A549 (cell line): ENCODE measurements around the gene STXBP4. TPM values are rescaled to one million over a fixed set of nuclear protein-coding genes. Genes with fewer than 3 reads are reported as not detected.

ENCODE experiments used
- ATAC-seq, 2 experiments: fragments of 200-7000 bp in 1 of 2; fragments of >200 bp in 1 of 2; cut with Nextera tagmentation in 1 of 2; cut with Tn5 transposase in 1 of 2; 3 replicates each; pipeline versions ENCODE4 v1.8.0 to v1.9.1; 2018 to 2020; ENCODE audit warnings: mild to moderate bottlenecking in 1 of 2, moderate library complexity in 1 of 2
- CTCF ChIA-PET: fragments of 300-600 bp; sonication (Branson Sonifier 250); formaldehyde crosslinking; extraction: SDS; loops from one replicate; lab custom pipeline; 2021; ENCODE audit warnings: antibody characterized with exemption, inconsistent platforms; lab: Yijun Ruan, JAX
- POLR2A ChIA-PET: fragments of 350-600 bp; formaldehyde crosslinking; extraction: SDS; loops from one replicate; lab custom pipeline; 2021; ENCODE audit warnings: antibody characterized with exemption, inconsistent platforms; lab: Yijun Ruan, JAX
- DNase-seq, 2 experiments: peaks; one replicate each; pipeline versions ENCODE4 v3.0.0 to v3.0.0-alpha.2; 2011 to 2016; ENCODE audit warnings: low read depth in 1 of 2, low spot score in 1 of 2
- FAIRE-seq: peaks from 2 replicates; lab custom pipeline; 2011; peaks lifted over from hg19 to GRCh38; lab: Jason Lieb, UNC
- H3K27ac ChIP-seq, 2 experiments: fragments of >200 bp; sonication (Bioruptor Twin); formaldehyde crosslinking; 3 replicates each; pipeline ENCODE4 v1.5.1; 2016 to 2017
- H3K4me1 ChIP-seq: fragments of >200 bp; sonication (Bioruptor Twin); formaldehyde crosslinking; 3 replicates; pipeline ENCODE4 v1.6.1; 2016
- H3K4me2 ChIP-seq: fragments of >200 bp; sonication (Bioruptor Twin); formaldehyde crosslinking; 3 replicates; pipeline ENCODE4 v1.6.1; 2016
- H3K4me3 ChIP-seq: fragments of >200 bp; sonication (Bioruptor Twin); formaldehyde crosslinking; 3 replicates; pipeline ENCODE4 v1.5.1; 2016
- H3K9me3 ChIP-seq: fragments of >200 bp; sonication (Bioruptor Twin); formaldehyde crosslinking; 3 replicates; pipeline ENCODE4 v1.6.1; 2016
- ATOH8 ChIP-seq: fragments of 250-450 bp; sonication (Bioruptor Pico); IDR thresholded peaks from 2 replicates; pipeline ENCODE4 v1.5.0; 2020; ENCODE audit warnings: low read depth, mild to moderate bottlenecking, moderate library complexity
- BCL3 ChIP-seq: fragments of >200 bp; sonication (Bioruptor Twin); formaldehyde crosslinking; IDR thresholded peaks from 3 replicates; pipeline ENCODE4 v1.6.1; 2016
- CHD4 ChIP-seq: fragments of 200-600 bp; sonication (generic); IDR thresholded peaks from 2 replicates; pipeline ENCODE4 v1.6.1; 2016; ENCODE audit warnings: antibody characterized with exemption, mild to moderate bottlenecking, borderline replicate concordance
- E2F6 ChIP-seq: IDR thresholded peaks from 2 replicates; pipeline ENCODE4 v1.6.1; 2012; ENCODE audit warnings: low read depth, borderline replicate concordance
- ESRRA ChIP-seq: fragments of 150-350 bp; IDR thresholded peaks from 2 replicates; pipeline ENCODE4 v1.6.1; 2014; ENCODE audit warnings: mild to moderate bottlenecking, low read length, borderline replicate concordance
- FOSB ChIP-seq: fragments of 250-450 bp; sonication (Bioruptor Pico); IDR thresholded peaks from 2 replicates; pipeline ENCODE4 v1.5.0; 2020; ENCODE audit warnings: mild to moderate bottlenecking, moderate library complexity
- GATA3 ChIP-seq: IDR thresholded peaks from 2 replicates; pipeline ENCODE4 v1.6.1; 2012; ENCODE audit warnings: borderline replicate concordance
- HDAC2 ChIP-seq: fragments of 200-600 bp; sonication (generic); IDR thresholded peaks from 2 replicates; pipeline ENCODE4 v1.6.1; 2016
- HMGXB4 ChIP-seq: fragments of 250-450 bp; sonication (Bioruptor Pico); IDR thresholded peaks from 2 replicates; pipeline ENCODE4 v1.5.0; 2021; ENCODE audit warnings: mild to moderate bottlenecking, moderate library complexity, borderline replicate concordance
- HOXA7 ChIP-seq: fragments of 250-450 bp; sonication (Bioruptor Pico); IDR thresholded peaks from 2 replicates; pipeline ENCODE4 v1.5.0; 2020; ENCODE audit warnings: mild to moderate bottlenecking, moderate library complexity
- HOXB5 ChIP-seq: fragments of 250-450 bp; sonication (Bioruptor Pico); IDR thresholded peaks from 2 replicates; pipeline ENCODE4 v1.5.0; 2020; ENCODE audit warnings: mild to moderate bottlenecking, moderate library complexity
- JUN ChIP-seq, 2 experiments: fragments of >200 bp; sonication (Bioruptor Twin); formaldehyde crosslinking; IDR thresholded peaks; 2 replicates in 1 of 2; 3 replicates in 1 of 2; pipeline ENCODE4 v1.6.1; 2016 to 2017
- KDM1A ChIP-seq: fragments of 200-600 bp; sonication (generic); IDR thresholded peaks from 2 replicates; pipeline ENCODE4 v1.6.1; 2016; ENCODE audit warnings: low read depth, mild to moderate bottlenecking
- MAX ChIP-seq: IDR thresholded peaks from 2 replicates; pipeline ENCODE4 v1.6.1; 2012
- NFE2L2 ChIP-seq: fragments of 150-350 bp; conservative IDR thresholded peaks from 2 replicates; pipeline ENCODE4 v1.6.1; 2014; ENCODE audit warnings: low read length
- NR3C1 ChIP-seq: fragments of >200 bp; sonication (Bioruptor Twin); formaldehyde crosslinking; IDR thresholded peaks from 3 replicates; pipeline ENCODE4 v1.6.1; 2017
- PHF8 ChIP-seq: fragments of 200-600 bp; sonication (generic); IDR thresholded peaks from 2 replicates; pipeline ENCODE4 v1.6.1; 2016; ENCODE audit warnings: low read depth, mild to moderate bottlenecking, antibody characterized with exemption, moderate library complexity, borderline replicate concordance
- RARB ChIP-seq: fragments of 250-450 bp; sonication (Bioruptor Pico); IDR thresholded peaks from 2 replicates; pipeline ENCODE4 v1.8.0; 2021; ENCODE audit warnings: mild to moderate bottlenecking, moderate library complexity
- RNF2 ChIP-seq: fragments of 200-600 bp; sonication (generic); IDR thresholded peaks from 2 replicates; pipeline ENCODE4 v1.6.1; 2016; ENCODE audit warnings: low read depth, mild to moderate bottlenecking, antibody characterized with exemption, moderate library complexity, borderline replicate concordance
- TFCP2L1 ChIP-seq: fragments of 250-450 bp; sonication (Bioruptor Pico); IDR thresholded peaks from 2 replicates; pipeline ENCODE4 v1.5.0; 2021; ENCODE audit warnings: mild to moderate bottlenecking
- TP53 ChIP-seq: fragments of 250-450 bp; sonication (Bioruptor Pico); IDR thresholded peaks from 2 replicates; pipeline ENCODE4 v1.5.0; 2021; ENCODE audit warnings: mild to moderate bottlenecking, moderate library complexity
- USF2 ChIP-seq: fragments of 450-650 bp; IDR thresholded peaks from 2 replicates; pipeline ENCODE4 v1.6.1; 2014; ENCODE audit warnings: antibody characterized with exemption
- ZSCAN20 ChIP-seq: fragments of 250-450 bp; sonication (Bioruptor Pico); IDR thresholded peaks from 2 replicates; pipeline ENCODE4 v1.8.0; 2022; ENCODE audit warnings: mild to moderate bottlenecking, moderate library complexity
- WGBS: methylation state at CpG from one replicate; pipeline ENCODE4 v1.1.6; 2017; ENCODE audit errors: missing lambda C conversion rate; 5-methylcytosine and 5-hydroxymethylcytosine counted together
- polyA plus RNA-seq, 4 experiments: library from polyadenylated mRNA; depleted of rRNA in 3 of 4; stranded (reverse); fragments of >200 nt; fragmentation: RNase III in 1 of 4; extraction: RNeasy Plus Mini Kit Qiagen cat#74134 plus additional on column Dnase treatment in 1 of 4; gene quantifications; 2 replicates in 3 of 4; 3 replicates in 1 of 4; pipeline ENCODE4 v1.2.3, GENCODE V29; 2011 to 2017

The STXBP4 gene
- polyA plus RNA-seq, 2 of the 4 experiments (the other 2 are of a cell fraction): 9.0 to 16.0 TPM

GRCh38 chr17:54919425-54919824 is 49.1 kb upstream of the STXBP4 start:
- FAIRE-seq: no peak
- Histone ChIP-seq H3K27ac (no peak overlapping the region), H3K4me1 (no peaks in the 10 kb centered on the region), H3K4me2 (no peak overlapping the region), H3K4me3 (no peak overlapping the region), H3K9me3 (peaks cover 15% of the 10 kb centered on the region)
- TF ChIP-seq NR3C1 (no peak), USF2 (no peak), KDM1A (no peak), TFCP2L1 (CRISPR knock-in tag) (no peak), HDAC2 (no peak), HOXB5 (CRISPR knock-in tag) (no peak), PHF8 (no peak), CHD4 (no peak), NFE2L2 (no peak), ATOH8 (no peak), HOXA7 (CRISPR knock-in tag) (no peak), FOSB (no peak), GATA3 (no peak), TP53 (CRISPR knock-in tag) (no peak), RNF2 (no peak), BCL3 (no peak), RARB (CRISPR knock-in tag) (no peak), JUN (IDR thresholded peaks at IDR 0.05) (no peak), HMGXB4 (no peak), ESRRA (no peak)
- POLR2A ChIA-PET: no interaction called here
- no peak for DNase-seq
- CTCF ChIA-PET: interaction anchor here (1.2 kb wide), 1 partner anchor 9 kb away, joined by 3 read pairs; no protein-coding TSS in a partner anchor
- ATAC-seq: no peak

GRCh38 chr17:54920819-54921218 is 47.7 kb upstream of the STXBP4 start:
- CTCF ChIA-PET: no interaction called here
- no peak for DNase-seq

More at GRCh38 chr17:54920819-54921218, 47.7 kb upstream of the STXBP4 start:
- Histone ChIP-seq H3K4me3 (no peak overlapping the region), H3K4me1 (no peaks in the 10 kb centered on the region), H3K27ac (no peak overlapping the region)
- ATAC-seq: no peak
- no peak for TF ChIP-seq PHF8
- TF ChIP-seq FOSB: no peak
- TF ChIP-seq E2F6: no peak
- TF ChIP-seq RARB (CRISPR knock-in tag): no peak
- no peak for TF ChIP-seq MAX
- TF ChIP-seq ZSCAN20 (CRISPR knock-in tag): no peak
- TF ChIP-seq CHD4: no peak
- TF ChIP-seq, all 56 proteins: peak for 0
- Histone ChIP-seq H3K4me2 (no peak overlapping the region), H3K9me3 (peaks cover 13% of the 10 kb centered on the region)
- WGBS: 98% methylated on average over 6 of the region's 6 CpGs
- POLR2A ChIA-PET: no interaction called here
- FAIRE-seq: no peak
